RWPE2 (cell line): ENCODE results near the gene CNST.

ENCODE experiments used
- ATAC-seq: fragments of 200-7000 bp; cut with Tn5 transposase; 3 replicates; pipeline ENCODE4 v1.9.1; 2021; ENCODE audit warnings: low read depth
- DNase-seq: peaks from one replicate; pipeline ENCODE4 v3.0.0-alpha.2; 2020; ENCODE audit warnings: low spot score
- H3K27ac ChIP-seq: fragments of 450-650 bp; 2 replicates; pipeline ENCODE4 v1.5.1; 2017; ENCODE audit warnings: mild to moderate bottlenecking; ENCODE audit not compliant: poor library complexity, severe bottlenecking
- H3K27me3 ChIP-seq: fragments of 250-450 bp; sonication (Bioruptor Pico); 2 replicates; pipeline ENCODE4 v1.5.1; 2021; ENCODE audit warnings: mild to moderate bottlenecking, moderate library complexity; ENCODE audit not compliant: insufficient read depth, poor library complexity, severe bottlenecking
- H3K36me3 ChIP-seq: fragments of 250-450 bp; sonication (Bioruptor Pico); 2 replicates; pipeline ENCODE4 v1.5.1; 2020; ENCODE audit warnings: low read depth, mild to moderate bottlenecking, moderate library complexity
- H3K4me1 ChIP-seq: fragments of 250-450 bp; sonication (Bioruptor Pico); 2 replicates; pipeline ENCODE4 v1.5.1; 2021; ENCODE audit warnings: mild to moderate bottlenecking, moderate library complexity; ENCODE audit not compliant: insufficient read depth, poor library complexity, severe bottlenecking
- H3K4me3 ChIP-seq: fragments of 250-450 bp; sonication (Bioruptor Pico); 2 replicates; pipeline ENCODE4 v1.5.1; 2021; ENCODE audit warnings: mild to moderate bottlenecking, moderate library complexity; ENCODE audit not compliant: severe bottlenecking
- H3K9me3 ChIP-seq: fragments of 250-450 bp; sonication (Bioruptor Pico); 2 replicates; pipeline ENCODE4 v1.5.1; 2021; ENCODE audit warnings: mild to moderate bottlenecking, moderate library complexity; ENCODE audit not compliant: severe bottlenecking
- TF ChIP-seq, protein P1 (sequence below): fragments of 450-650 bp; IDR thresholded peaks from one replicate; pipeline ENCODE4 v1.5.1; 2017; ENCODE audit warnings: mild to moderate bottlenecking, moderate library complexity; ENCODE audit not compliant: poor library complexity, severe bottlenecking

Gene CNST

DNA sequence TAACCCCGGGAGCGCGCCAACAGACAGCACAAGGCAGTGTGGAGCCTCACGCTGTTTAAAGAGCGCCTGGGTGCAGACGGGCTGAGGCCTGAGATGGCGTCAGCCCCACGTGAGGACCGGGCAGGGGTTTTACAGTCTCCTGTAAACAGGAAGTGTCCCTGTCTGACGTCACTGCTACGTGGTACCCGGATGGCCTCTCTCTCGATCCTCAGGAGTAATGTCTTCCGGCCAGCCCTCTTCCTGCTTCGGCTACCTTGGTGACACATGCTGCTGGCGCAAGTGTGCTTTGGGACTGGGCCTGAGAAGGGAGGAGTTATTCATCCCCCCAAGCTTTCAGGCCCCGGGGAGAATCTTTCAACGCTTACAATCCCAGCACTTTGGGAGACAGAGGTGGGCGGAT, 41.2 kb downstream of the CNST start:
- DNase-seq: no peak
- peaks cover 14% of the 10 kb centered on the region for H3K4me1 ChIP-seq
- H3K9me3 ChIP-seq: no peaks in the 10 kb centered on the region
- no peaks in the 10 kb centered on the region for H3K27me3 ChIP-seq
- TF ChIP-seq, protein P1, sequence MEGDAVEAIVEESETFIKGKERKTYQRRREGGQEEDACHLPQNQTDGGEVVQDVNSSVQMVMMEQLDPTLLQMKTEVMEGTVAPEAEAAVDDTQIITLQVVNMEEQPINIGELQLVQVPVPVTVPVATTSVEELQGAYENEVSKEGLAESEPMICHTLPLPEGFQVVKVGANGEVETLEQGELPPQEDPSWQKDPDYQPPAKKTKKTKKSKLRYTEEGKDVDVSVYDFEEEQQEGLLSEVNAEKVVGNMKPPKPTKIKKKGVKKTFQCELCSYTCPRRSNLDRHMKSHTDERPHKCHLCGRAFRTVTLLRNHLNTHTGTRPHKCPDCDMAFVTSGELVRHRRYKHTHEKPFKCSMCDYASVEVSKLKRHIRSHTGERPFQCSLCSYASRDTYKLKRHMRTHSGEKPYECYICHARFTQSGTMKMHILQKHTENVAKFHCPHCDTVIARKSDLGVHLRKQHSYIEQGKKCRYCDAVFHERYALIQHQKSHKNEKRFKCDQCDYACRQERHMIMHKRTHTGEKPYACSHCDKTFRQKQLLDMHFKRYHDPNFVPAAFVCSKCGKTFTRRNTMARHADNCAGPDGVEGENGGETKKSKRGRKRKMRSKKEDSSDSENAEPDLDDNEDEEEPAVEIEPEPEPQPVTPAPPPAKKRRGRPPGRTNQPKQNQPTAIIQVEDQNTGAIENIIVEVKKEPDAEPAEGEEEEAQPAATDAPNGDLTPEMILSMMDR: no peak
- H3K36me3 ChIP-seq: no peaks in the 10 kb centered on the region
- H3K27ac ChIP-seq: no peak overlapping the region
- no peak overlapping the region for H3K4me3 ChIP-seq
- ATAC-seq: no peak

DNA sequence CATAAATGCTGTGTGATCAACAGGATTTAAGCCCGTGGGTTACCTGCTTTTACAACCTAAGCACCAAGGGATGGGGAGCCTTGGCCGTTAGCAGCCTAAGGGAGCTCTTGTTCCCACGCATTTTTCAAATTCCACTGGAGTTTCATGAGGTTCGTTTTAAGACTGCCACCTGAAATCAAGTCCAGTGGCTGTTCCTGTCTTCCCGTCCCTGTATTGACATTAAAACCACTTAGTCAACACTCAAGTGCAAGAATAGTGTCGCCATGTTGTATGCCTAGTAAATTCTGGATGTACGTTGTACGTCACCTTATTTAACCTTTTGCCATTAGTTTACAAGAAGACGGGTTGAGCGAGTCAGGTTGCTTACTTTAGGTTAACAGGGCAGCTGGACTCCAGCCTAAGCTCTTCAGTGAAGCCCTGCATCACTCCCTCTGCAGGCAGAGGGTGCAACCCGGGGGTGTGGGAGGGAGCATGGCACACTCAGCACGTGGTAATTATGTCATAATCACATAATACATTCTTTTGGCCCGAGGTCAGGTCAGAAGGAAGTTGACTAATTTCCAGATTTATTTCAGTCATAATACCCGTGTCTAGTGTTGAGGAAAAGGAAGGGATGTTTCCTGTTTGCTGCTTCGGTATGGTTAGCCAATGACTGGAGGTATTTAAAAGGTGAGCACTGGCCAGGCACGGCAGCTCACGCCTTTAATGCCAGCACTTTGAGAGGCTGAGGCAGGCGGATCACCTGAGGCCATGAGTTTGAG, 42.5 kb downstream of the CNST start:
- DNase-seq: peak; percentile 76
- ATAC-seq: peak; percentile 89
- H3K4me3 ChIP-seq: no peak overlapping the region
- H3K27me3 ChIP-seq: no peaks in the 10 kb centered on the region
- TF ChIP-seq, protein P1: peak; percentile 14
- peaks cover 17% of the 10 kb centered on the region for H3K4me1 ChIP-seq
- peak overlapping the region; percentile 79 for H3K27ac ChIP-seq
- no peaks in the 10 kb centered on the region for H3K9me3 ChIP-seq
- no peaks in the 10 kb centered on the region for H3K36me3 ChIP-seq

DNA sequence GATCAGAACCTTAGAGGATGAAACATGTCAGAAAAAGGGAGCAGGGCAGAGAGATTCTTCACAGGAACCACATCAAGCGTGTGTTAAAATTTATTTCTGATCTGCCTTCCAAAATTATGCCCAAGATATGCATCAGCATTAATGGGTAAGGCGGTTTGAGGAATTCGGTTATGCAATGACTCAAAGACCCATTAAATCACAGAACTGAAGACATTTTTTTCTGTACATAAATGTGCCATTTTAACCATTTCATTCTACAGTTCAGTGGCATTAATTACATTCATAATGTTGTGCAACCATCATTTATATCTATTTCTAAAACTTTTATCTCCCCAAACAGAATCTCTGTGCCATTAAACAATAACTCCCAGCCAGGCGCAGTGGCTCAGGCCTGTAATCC, 43.4 kb downstream of the CNST start:
- ATAC-seq: no peak
- peaks cover 17% of the 10 kb centered on the region for H3K4me1 ChIP-seq
- no peaks in the 10 kb centered on the region for H3K9me3 ChIP-seq
- no peaks in the 10 kb centered on the region for H3K36me3 ChIP-seq
- H3K27ac ChIP-seq: peak overlapping the region; percentile 79
- no peak overlapping the region for H3K4me3 ChIP-seq
- H3K27me3 ChIP-seq: no peaks in the 10 kb centered on the region
- no peak for DNase-seq
- TF ChIP-seq, protein P1: no peak

DNA sequence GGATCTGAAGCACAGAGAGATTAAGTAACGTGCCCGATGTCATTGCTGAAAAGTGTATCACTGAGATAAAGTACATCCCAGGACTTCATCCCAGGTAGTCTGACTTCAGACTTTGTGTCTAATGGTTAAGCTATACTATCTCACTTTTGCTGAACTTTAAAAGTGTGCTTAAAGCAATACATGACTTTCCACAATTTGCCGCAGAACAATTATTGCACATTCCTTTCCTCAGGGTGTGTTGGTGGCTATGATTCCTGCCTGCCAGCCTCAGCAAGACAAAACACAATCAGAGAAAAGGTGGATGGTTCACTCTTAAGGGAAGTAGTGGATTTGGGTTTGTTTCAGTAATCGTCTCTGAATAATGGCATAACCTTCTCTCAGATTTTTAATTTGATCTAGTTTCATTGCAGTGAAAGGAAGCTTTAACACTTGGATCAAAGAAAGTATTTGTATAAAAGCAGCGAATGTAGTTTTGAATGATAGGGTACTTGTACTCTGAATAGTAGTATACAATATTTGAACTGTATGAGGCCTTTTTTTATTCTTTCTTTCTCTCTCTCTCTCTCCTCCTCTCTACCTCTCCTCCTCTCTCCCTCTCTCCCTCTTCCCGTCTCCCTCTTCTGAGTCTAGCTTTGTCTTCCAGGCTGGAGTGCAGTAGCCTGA, 47.0 kb downstream of the CNST start:
- no peak overlapping the region for H3K27ac ChIP-seq
- no peaks in the 10 kb centered on the region for H3K27me3 ChIP-seq
- DNase-seq (no peak), ATAC-seq (0 out of 3 replicates have a peak, but pooled peaks have one; percentile 31)
- no peaks in the 10 kb centered on the region for H3K36me3 ChIP-seq
- H3K4me3 ChIP-seq: no peak overlapping the region
- H3K4me1 ChIP-seq: peaks cover 23% of the 10 kb centered on the region
- no peaks in the 10 kb centered on the region for H3K9me3 ChIP-seq
- TF ChIP-seq, protein P1: no peak

DNA sequence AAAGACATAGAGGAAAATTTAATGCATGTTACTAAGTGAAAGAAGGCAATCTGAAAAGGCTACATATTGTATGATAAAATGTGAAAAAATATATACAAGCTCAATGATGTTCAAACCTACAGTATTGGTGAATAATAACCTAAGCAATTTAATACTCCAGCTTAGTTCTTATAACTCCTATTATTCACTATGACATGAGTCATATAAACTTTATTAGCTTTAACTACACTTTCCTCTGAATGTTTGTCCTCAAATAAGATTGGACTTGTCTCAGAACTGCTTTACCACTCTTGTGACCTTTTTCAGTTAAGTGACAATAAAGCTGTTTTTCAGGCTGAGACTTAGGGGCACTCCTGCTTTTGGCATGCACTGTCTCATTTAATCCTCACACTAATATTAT, 50.9 kb downstream of the CNST start:
- Histone ChIP-seq H3K36me3 (no peaks in the 10 kb centered on the region), H3K4me1 (peaks cover 9% of the 10 kb centered on the region), H3K27me3 (no peaks in the 10 kb centered on the region), H3K27ac (no peak overlapping the region), H3K4me3 (no peak overlapping the region), H3K9me3 (no peaks in the 10 kb centered on the region)
- DNase-seq (no peak), ATAC-seq (no peak)
- TF ChIP-seq, protein P1: no peak
